ENCODE results near the gene FGA. TPM values are rescaled to one million over a fixed set of nuclear protein-coding genes. Genes with fewer than 3 reads are reported as not detected.
"Not testable (repeated sequence)": the region's sequence is repeated elsewhere in the genome, so short reads cannot be mapped to it uniquely, and the experiment has no call there.

Gene FGA
- total RNA-seq, 1 donor from 2014 or later = not detected

GRCh38 chr4:154606728-154607723 is 16.5 kb upstream of the FGA start:
- DNase-seq = no peak

GRCh38 chr4:154604696-154605200 is 14.2 kb upstream of the FGA start:
- no peak for DNase-seq

GRCh38 chr4:154603033-154603943 is 12.7 kb upstream of the FGA start:
- no peak for DNase-seq

- DNase-seq = no peak
Measured at GRCh38 chr4:154602404-154603020, 12.0 kb upstream of the FGA start.

GRCh38 chr4:154597798-154598774 is 7.5 kb upstream of the FGA start:
- DNase-seq = no peak

- DNase-seq = not testable (repeated sequence)
Measured at GRCh38 chr4:154597281-154597680, 6.7 kb upstream of the FGA start.

GRCh38 chr4:154595807-154596206 is 5.3 kb upstream of the FGA start:
- DNase-seq = no peak

- not testable (repeated sequence) for DNase-seq
Measured at GRCh38 chr4:154594343-154594742, 3.8 kb upstream of the FGA start.

GRCh38 chr4:154593868-154594267 is 3.3 kb upstream of the FGA start:
- DNase-seq = no peak

GRCh38 chr4:154591890-154592289 is 1.3 kb upstream of the FGA start:
- no peak for DNase-seq

- DNase-seq = no peak
Measured at GRCh38 chr4:154589296-154590197, 995 bp downstream of the FGA start.

- DNase-seq = no peak
Measured at GRCh38 chr4:154588198-154588597, 2.3 kb downstream of the FGA start.

GRCh38 chr4:154586296-154587033 is 4.1 kb downstream of the FGA start:
- no peak for DNase-seq

GRCh38 chr4:154585369-154586018 is 5.0 kb downstream of the FGA start:
- DNase-seq = no peak

GRCh38 chr4:154584259-154584658 is 6.3 kb downstream of the FGA start:
- DNase-seq = no peak

- DNase-seq = no peak
Measured at GRCh38 chr4:154583677-154584076, 6.9 kb downstream of the FGA start.

- DNase-seq = no peak
Measured at GRCh38 chr4:154583230-154583629, 7.3 kb downstream of the FGA start.

GRCh38 chr4:154582723-154583122 is 7.8 kb downstream of the FGA start:
- no peak for DNase-seq

- DNase-seq = no peak
Measured at GRCh38 chr4:154579927-154580326, 10.6 kb downstream of the FGA start.
